ENCODE data around the gene NUP88. TPM values are rescaled to one million over a fixed set of nuclear protein-coding genes. Genes with fewer than 3 reads are reported as not detected.
A peak's percentile ranks its signal among the peaks of the same experiment; 100 is the strongest.

The NUP88 gene
- total RNA-seq, 1 donor from 2014 or later: 37.3 TPM

DNA sequence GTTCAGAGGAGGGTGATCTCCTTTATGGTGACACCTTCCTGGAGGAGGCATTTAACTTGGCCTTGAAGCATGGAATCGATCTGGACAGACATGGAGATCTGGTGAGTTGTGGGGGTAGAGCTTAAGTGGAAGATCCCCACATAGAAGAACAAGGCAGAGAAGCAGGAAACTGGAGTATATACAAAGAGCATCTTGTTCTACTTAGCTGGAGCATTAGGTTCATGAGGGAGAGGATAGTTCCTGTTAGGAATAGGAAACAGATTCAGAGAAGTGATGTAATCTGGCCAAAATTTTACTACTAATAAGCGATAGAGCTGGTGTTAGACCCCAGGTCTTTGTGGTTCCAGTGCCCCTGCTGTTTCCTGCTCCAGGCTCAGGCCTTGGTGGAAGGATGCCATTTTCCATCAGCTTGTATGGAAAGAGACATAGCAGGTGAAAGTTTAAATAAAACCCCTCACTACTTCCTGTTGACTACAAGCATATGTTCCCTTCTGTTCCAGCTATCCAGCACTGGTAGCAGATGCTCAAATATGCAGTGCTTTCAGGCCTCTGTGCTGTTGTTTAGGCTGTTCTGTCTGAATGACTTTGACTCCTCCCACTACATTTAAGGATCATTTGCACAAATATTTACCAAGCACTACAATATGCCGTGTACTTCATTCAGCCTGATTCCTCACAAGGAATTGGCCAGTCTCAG is 9.9 kb upstream of the NUP88 start:
- intact Hi-C loops (cut with micrococcal nuclease): no loop called here
- Histone ChIP-seq H3K27me3 (ENCODE audit: low read depth) (no peaks in the 10 kb centered on the region), H3K4me3 (no peak overlapping the region), H3K27ac (replicated peaks) (no peak overlapping the region), H3K4me1 (peaks cover 10% of the 10 kb centered on the region), H3K9me3 (replicated peaks) (no peaks in the 10 kb centered on the region), H3K36me3 (peaks cover 100% of the 10 kb centered on the region)
- DNase-seq: no peak
- TF ChIP-seq CTCF (IDR thresholded peaks at IDR 0.05; ENCODE audit: borderline replicate concordance): no peak

DNA sequence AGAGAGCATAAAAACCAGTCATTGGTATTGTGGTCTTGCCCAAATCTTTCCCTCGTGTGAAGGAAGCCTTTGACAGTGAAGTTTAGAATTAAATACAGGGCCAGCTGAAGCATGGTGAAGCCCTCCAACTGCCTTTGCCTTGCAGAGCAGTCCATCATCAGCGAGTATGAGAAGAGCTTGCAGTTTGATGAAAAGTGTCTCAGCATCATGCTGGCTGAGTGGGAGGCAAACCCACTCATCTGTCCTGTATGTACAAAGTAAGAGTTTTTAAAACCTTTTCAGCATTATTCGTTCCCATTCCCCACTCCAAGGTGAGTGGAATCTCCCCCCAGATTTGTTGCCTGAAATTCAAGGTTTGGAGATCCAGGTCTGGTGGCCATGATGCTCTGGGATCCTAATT is 6.4 kb upstream of the NUP88 start:
- no peak for TF ChIP-seq CTCF (IDR thresholded peaks at IDR 0.05; ENCODE audit: borderline replicate concordance)
- Histone ChIP-seq H3K4me1 (peaks cover 23% of the 10 kb centered on the region), H3K27me3 (ENCODE audit: low read depth) (no peaks in the 10 kb centered on the region), H3K36me3 (peaks cover 97% of the 10 kb centered on the region), H3K9me3 (replicated peaks) (no peaks in the 10 kb centered on the region), H3K27ac (replicated peaks) (no peak overlapping the region), H3K4me3 (no peak overlapping the region)
- DNase-seq: no peak
- intact Hi-C loops (cut with micrococcal nuclease): no loop called here

- no peak for DNase-seq
- Histone ChIP-seq H3K27ac (replicated peaks) (no peak overlapping the region), H3K4me1 (peaks cover 32% of the 10 kb centered on the region), H3K9me3 (replicated peaks) (no peaks in the 10 kb centered on the region), H3K4me3 (no peak overlapping the region), H3K27me3 (ENCODE audit: low read depth) (no peaks in the 10 kb centered on the region), H3K36me3 (peaks cover 88% of the 10 kb centered on the region)
- no peak for TF ChIP-seq CTCF (IDR thresholded peaks at IDR 0.05; ENCODE audit: borderline replicate concordance)
- intact Hi-C loops (cut with micrococcal nuclease): no loop called here
Observed at GRCh38 chr17:5424909-5425308, 5.4 kb upstream of the NUP88 start.

GRCh38 chr17:5422505-5422904 is 3.0 kb upstream of the NUP88 start:
- intact Hi-C loops (cut with micrococcal nuclease): no loop called here
- Histone ChIP-seq H3K27me3 (ENCODE audit: low read depth) (no peaks in the 10 kb centered on the region), H3K36me3 (peaks cover 66% of the 10 kb centered on the region), H3K27ac (replicated peaks) (no peak overlapping the region), H3K4me3 (no peak overlapping the region), H3K4me1 (peaks cover 54% of the 10 kb centered on the region), H3K9me3 (replicated peaks) (no peaks in the 10 kb centered on the region)
- DNase-seq: no peak
- TF ChIP-seq CTCF (IDR thresholded peaks at IDR 0.05; ENCODE audit: borderline replicate concordance): no peak

- intact Hi-C loops (cut with micrococcal nuclease): no loop called here
- DNase-seq: peak; percentile 90
- peak within 1 kb of the TSS; percentile 90 for H3K27ac ChIP-seq (replicated peaks)
- H3K27me3 ChIP-seq (ENCODE audit: low read depth): no peaks in the 10 kb centered on the region
- no peaks in the 10 kb centered on the region for H3K9me3 ChIP-seq (replicated peaks)
- H3K4me1 ChIP-seq: peaks cover 67% of the 10 kb centered on the region
- H3K36me3 ChIP-seq: peaks cover 64% of the 10 kb centered on the region
- no peak for TF ChIP-seq CTCF (IDR thresholded peaks at IDR 0.05; ENCODE audit: borderline replicate concordance)
- H3K4me3 ChIP-seq: peak within 1 kb of the TSS; percentile 96
Observed at GRCh38 chr17:5419959-5420653, 644 bp upstream of the NUP88 start, which contains the start of gene RPAIN. TSS of gene RPAIN (plus strand) at chr17:5420182. CDS start at chr17:5420211, 29 bp downstream.

All from left ventricle myocardium inferior (tissue), 1 donor.